Dermis microvascular lymphatic vessel endothelial cell (primary cell): Measurements from ENCODE around the gene C6orf15. TPM values are rescaled to one million over a fixed set of nuclear protein-coding genes. Genes with fewer than 3 reads are reported as not detected.
"Not testable (repeated sequence)": the region's sequence is repeated elsewhere in the genome, so short reads cannot be mapped to it uniquely, and the experiment has no call there.

Experiments
- DNase-seq, 2 donors: peaks; one replicate each; pipeline versions ENCODE4 v3.0.0 to v3.0.0-alpha.2; 2010; ENCODE audit warnings: low read depth in 2 of 2
- total RNA-seq: library from RNA; depleted of rRNA; stranded (reverse); fragments of >200 nt; gene quantifications from 2 replicates; pipeline ENCODE4 v1.2.1, GENCODE V29; 2014

Gene C6orf15
- total RNA-seq, 1 donor from 2014 or later = not detected

DNA sequence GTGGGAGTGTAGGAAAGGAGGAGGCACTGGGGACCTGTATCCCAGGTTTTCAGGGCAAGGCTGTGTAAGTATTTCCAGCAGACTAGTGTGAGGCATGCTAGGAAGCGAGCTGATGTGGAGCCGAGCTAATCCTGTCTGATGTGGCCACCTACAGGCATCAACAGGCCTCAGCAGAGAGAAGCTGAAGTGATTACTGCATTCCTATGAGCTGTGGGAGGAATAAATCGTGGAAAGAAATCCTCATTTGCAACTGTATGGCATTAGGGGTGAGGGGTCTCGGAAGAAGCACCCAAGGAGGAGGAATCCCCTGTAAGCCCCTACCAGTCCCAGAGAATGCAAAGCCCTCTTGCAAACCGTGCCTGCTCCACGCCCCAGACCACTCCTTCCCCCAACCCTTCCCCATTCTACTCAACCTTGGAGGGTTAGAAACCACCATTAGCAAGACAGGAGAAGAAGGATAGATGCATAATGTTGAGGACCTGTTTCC is 41.6 kb downstream of the C6orf15 start:
- peak in 1 of 2 donors; percentile 59 for DNase-seq

- DNase-seq = peak; percentile 80 to 82
Measured at GRCh38 chr6:31068669-31069340, 43.6 kb downstream of the C6orf15 start.

- not testable (repeated sequence) for DNase-seq
Measured at GRCh38 chr6:31067891-31068668, 44.3 kb downstream of the C6orf15 start.

GRCh38 chr6:31067028-31067427 is 45.3 kb downstream of the C6orf15 start:
- not testable (repeated sequence) for DNase-seq

DNA sequence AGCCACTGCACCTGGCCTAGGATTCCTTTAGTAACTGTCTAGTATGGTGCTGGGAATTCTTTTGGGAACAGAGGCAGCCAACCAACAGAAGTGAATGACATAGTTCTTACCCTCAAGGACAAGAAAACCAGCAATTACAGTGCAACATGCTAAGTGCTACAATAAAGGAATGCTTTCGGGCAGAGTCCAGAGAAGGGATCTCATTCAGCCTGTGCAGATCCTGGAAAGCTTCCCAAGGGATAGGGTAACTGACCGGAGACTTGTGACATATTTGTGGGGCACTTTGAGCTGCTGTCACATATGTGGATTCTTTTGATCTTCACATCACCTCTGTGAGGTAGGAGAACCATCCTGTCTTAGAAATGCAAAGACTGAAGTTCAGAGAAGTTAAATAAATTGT is 46.8 kb downstream of the C6orf15 start:
- DNase-seq = no peak

- DNase-seq = no peak
Measured at GRCh38 chr6:31063906-31064435, 48.4 kb downstream of the C6orf15 start.

Other genes starting within 250 kb of the C6orf15 start
- gene DDR1, start 228.1 kb downstream of the C6orf15 start, total RNA-seq = 4.0 and 10.1 TPM in 2 replicates
- 10.4 and 13.7 TPM in 2 replicates for gene GTF2H4, start 204.4 kb downstream of the C6orf15 start, total RNA-seq
- gene VARS2, start 198.3 kb downstream of the C6orf15 start, total RNA-seq = 11.1 and 16.6 TPM in 2 replicates
- not detected in 2 replicates for gene SFTA2, start 180.4 kb downstream of the C6orf15 start, total RNA-seq
- not detected in 2 replicates for gene MUCL3, start 171.6 kb downstream of the C6orf15 start, total RNA-seq
- not detected in 2 replicates for gene MUC21, start 128.9 kb downstream of the C6orf15 start, total RNA-seq
- gene MUC22, start 102.1 kb downstream of the C6orf15 start, total RNA-seq = not detected in 2 replicates
- 3.7 and 3.8 TPM in 2 replicates for gene PSORS1C1, start 2.2 kb upstream of the C6orf15 start, total RNA-seq
- under 0.01 TPM in 1 of 2 replicates, not detected in the other for gene CDSN, start 7.9 kb upstream of the C6orf15 start, total RNA-seq
- not detected in 2 replicates for gene PSORS1C2, start 26.5 kb upstream of the C6orf15 start, total RNA-seq
- gene CCHCR1, start 45.2 kb upstream of the C6orf15 start, total RNA-seq = 11.1 and 11.8 TPM in 2 replicates
- gene TCF19, start 46.0 kb upstream of the C6orf15 start, total RNA-seq = 12.8 and 21.7 TPM in 2 replicates
- not detected in 2 replicates for gene POU5F1, start 58.1 kb upstream of the C6orf15 start, total RNA-seq
- gene HLA-C, start 159.5 kb upstream of the C6orf15 start, total RNA-seq = 60.7 and 160 TPM in 2 replicates
- 258 and 476 TPM in 2 replicates for gene HLA-B, start 244.6 kb upstream of the C6orf15 start, total RNA-seq